ENCODE data around the gene IRAK2. TPM values are rescaled to one million over a fixed set of nuclear protein-coding genes. Genes with fewer than 3 reads are reported as not detected.

IRAK2 gene
- polyA plus RNA-seq, 2 of the 4 experiments (the other 2 are of a cell fraction), result 7.9 to 12.5 TPM

DNA sequence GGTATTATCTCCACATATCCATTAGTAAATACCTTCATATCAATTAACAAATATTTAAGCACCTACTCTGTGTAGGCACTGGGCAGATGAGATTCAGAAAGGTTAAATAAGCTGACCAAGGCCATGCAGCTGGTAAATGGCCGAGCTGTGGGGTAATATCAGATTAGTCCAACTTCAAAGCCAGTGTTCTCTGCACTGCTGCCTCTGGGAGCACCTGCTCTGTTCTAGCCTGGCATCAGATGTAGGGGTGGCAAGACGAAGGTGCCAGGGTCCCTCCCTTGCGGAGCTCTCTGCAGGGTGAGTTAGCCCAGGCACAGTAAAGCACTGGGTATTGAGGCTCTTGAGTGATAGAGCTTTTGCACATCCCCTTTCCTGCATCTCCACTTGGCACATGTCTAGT lies 89.0 kb downstream of the IRAK2 start:
- Histone ChIP-seq H3K9me3 (no peaks in the 10 kb centered on the region), H3K4me2 (no peak overlapping the region), H3K4me1 (peaks cover 16% of the 10 kb centered on the region), H3K4me3 (no peak overlapping the region), H3K27ac (no peak overlapping the region)
- TF ChIP-seq MYC (IDR thresholded peaks at IDR 0.05; ENCODE audit: borderline replicate concordance, low read length) (no peak), ATOH8 (CRISPR knock-in tag; IDR thresholded peaks at IDR 0.05; ENCODE audit: low read depth) (no peak)
- WGBS (ENCODE audit: missing lambda C conversion rate), result 86% methylated on average over 3 of the region's 3 CpGs
- ChIA-PET CTCF (interaction anchor here (0.7 to 1.8 kb wide), 3 partner anchors 9 to 1123 kb away, joined by 3 to 5 read pairs (median 5); no protein-coding TSS in a partner anchor), POLR2A (interaction anchor here (0.5 kb wide), 1 partner anchor 88 kb away, joined by 4 read pairs; no protein-coding TSS in a partner anchor)
- FAIRE-seq (no peak), DNase-seq (ENCODE audit: low read depth in 1 of 2, low spot score in 1 of 2) (no peak), ATAC-seq (no peak)

- WGBS (ENCODE audit: missing lambda C conversion rate), result 93% methylated on average over 7 of the region's 7 CpGs
- FAIRE-seq (no peak), DNase-seq (ENCODE audit: low read depth in 1 of 2, low spot score in 1 of 2) (no peak), ATAC-seq (no peak)
- TF ChIP-seq CHD4 (IDR thresholded peaks at IDR 0.05; ENCODE audit: borderline replicate concordance), result no peak
- TF ChIP-seq HOXB5 (CRISPR knock-in tag; IDR thresholded peaks at IDR 0.05), result no peak
- TF ChIP-seq HDAC2 (IDR thresholded peaks at IDR 0.05), result no peak
- no peak for TF ChIP-seq JUNB (IDR thresholded peaks at IDR 0.05)
- peaks cover 2% of the 10 kb centered on the region; the same call in 1 of the 3 replicates for H3K4me1 ChIP-seq
- no peaks in the 10 kb centered on the region for H3K9me3 ChIP-seq
- H3K4me2 ChIP-seq, result no peak overlapping the region
- CTCF ChIA-PET, result interaction anchor here (1.0 kb wide), 1 partner anchor 8 kb away, joined by 3 read pairs; no protein-coding TSS in a partner anchor
- POLR2A ChIA-PET, result no interaction called here
- no peak overlapping the region for H3K4me3 ChIP-seq
- H3K27ac ChIP-seq, result no peak overlapping the region
Observed at GRCh38 chr3:10255835-10256234, 91.1 kb downstream of the IRAK2 start.

- TF ChIP-seq MAZ (IDR thresholded peaks at IDR 0.05; ENCODE audit: borderline replicate concordance, low read depth, low read length) (no peak), NR3C1 (IDR thresholded peaks at IDR 0.05) (no peak), JUNB (IDR thresholded peaks at IDR 0.05) (no peak), CEBPB (IDR thresholded peaks at IDR 0.05) (no peak), FOSB (CRISPR knock-in tag; IDR thresholded peaks at IDR 0.05) (no peak), POLR2AphosphoS2 (conservative IDR thresholded peaks at IDR 0.05; ENCODE audit: low read length) (no peak), EP300 (IDR thresholded peaks at IDR 0.05) (no peak), ZC3H11A (IDR thresholded peaks at IDR 0.05) (no peak)
- DNase-seq (ENCODE audit: low read depth in 1 of 2, low spot score in 1 of 2) (no peak), FAIRE-seq (no peak), ATAC-seq (no peak)
- H3K9me3 ChIP-seq, result no peaks in the 10 kb centered on the region
- ChIA-PET POLR2A (interaction anchor here (0.5 kb wide), 1 partner anchor 93 kb away, joined by 5 read pairs; no protein-coding TSS in a partner anchor), CTCF (interaction anchor here (0.6 to 3.0 kb wide), 4 partner anchors 28 to 83 kb away, joined by 3 to 9 read pairs (median 3); no protein-coding TSS in a partner anchor)
- no peak overlapping the region for H3K4me2 ChIP-seq
- WGBS (ENCODE audit: missing lambda C conversion rate), result 97% methylated on average over 7 of the region's 7 CpGs
- H3K4me3 ChIP-seq, result no peak overlapping the region
- no peaks in the 10 kb centered on the region for H3K4me1 ChIP-seq
- H3K27ac ChIP-seq, result no peak overlapping the region
Observed at GRCh38 chr3:10259036-10259435, 94.3 kb downstream of the IRAK2 start.

DNA sequence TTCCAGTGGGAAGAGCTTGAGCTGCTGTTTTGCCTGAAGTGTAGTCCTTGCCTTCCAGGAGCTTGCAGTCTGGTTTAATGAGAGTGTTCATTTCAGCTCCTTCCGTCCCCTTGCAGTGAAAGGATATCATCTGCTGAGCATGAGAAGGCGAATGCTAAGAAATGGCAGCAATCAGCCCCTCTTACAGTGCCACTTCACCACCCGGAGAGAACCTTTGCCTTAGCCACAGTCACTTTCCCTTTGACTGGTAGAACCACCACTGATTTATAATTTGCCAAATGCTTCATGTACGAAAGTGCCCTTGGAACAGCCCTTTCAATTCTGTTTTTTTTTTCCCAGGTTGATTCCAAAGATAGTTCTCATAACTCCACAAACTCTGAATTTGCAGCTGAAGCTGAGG lies 95.1 kb downstream of the IRAK2 start:
- ATAC-seq (no peak), FAIRE-seq (no peak), DNase-seq (ENCODE audit: low read depth in 1 of 2, low spot score in 1 of 2) (no peak)
- no peaks in the 10 kb centered on the region for H3K9me3 ChIP-seq
- H3K4me2 ChIP-seq, result no peak overlapping the region
- no peak for TF ChIP-seq EP300 (IDR thresholded peaks at IDR 0.05)
- TF ChIP-seq CBX8 (IDR thresholded peaks at IDR 0.05), result no peak
- no peak for TF ChIP-seq HOXA7 (CRISPR knock-in tag; IDR thresholded peaks at IDR 0.05)
- no peak for TF ChIP-seq JUNB (IDR thresholded peaks at IDR 0.05)
- TF ChIP-seq CEBPB (IDR thresholded peaks at IDR 0.05), result no peak
- TF ChIP-seq, protein P1, sequence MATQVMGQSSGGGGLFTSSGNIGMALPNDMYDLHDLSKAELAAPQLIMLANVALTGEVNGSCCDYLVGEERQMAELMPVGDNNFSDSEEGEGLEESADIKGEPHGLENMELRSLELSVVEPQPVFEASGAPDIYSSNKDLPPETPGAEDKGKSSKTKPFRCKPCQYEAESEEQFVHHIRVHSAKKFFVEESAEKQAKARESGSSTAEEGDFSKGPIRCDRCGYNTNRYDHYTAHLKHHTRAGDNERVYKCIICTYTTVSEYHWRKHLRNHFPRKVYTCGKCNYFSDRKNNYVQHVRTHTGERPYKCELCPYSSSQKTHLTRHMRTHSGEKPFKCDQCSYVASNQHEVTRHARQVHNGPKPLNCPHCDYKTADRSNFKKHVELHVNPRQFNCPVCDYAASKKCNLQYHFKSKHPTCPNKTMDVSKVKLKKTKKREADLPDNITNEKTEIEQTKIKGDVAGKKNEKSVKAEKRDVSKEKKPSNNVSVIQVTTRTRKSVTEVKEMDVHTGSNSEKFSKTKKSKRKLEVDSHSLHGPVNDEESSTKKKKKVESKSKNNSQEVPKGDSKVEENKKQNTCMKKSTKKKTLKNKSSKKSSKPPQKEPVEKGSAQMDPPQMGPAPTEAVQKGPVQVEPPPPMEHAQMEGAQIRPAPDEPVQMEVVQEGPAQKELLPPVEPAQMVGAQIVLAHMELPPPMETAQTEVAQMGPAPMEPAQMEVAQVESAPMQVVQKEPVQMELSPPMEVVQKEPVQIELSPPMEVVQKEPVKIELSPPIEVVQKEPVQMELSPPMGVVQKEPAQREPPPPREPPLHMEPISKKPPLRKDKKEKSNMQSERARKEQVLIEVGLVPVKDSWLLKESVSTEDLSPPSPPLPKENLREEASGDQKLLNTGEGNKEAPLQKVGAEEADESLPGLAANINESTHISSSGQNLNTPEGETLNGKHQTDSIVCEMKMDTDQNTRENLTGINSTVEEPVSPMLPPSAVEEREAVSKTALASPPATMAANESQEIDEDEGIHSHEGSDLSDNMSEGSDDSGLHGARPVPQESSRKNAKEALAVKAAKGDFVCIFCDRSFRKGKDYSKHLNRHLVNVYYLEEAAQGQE (IDR thresholded peaks at IDR 0.05), result no peak
- TF ChIP-seq, protein P2, sequence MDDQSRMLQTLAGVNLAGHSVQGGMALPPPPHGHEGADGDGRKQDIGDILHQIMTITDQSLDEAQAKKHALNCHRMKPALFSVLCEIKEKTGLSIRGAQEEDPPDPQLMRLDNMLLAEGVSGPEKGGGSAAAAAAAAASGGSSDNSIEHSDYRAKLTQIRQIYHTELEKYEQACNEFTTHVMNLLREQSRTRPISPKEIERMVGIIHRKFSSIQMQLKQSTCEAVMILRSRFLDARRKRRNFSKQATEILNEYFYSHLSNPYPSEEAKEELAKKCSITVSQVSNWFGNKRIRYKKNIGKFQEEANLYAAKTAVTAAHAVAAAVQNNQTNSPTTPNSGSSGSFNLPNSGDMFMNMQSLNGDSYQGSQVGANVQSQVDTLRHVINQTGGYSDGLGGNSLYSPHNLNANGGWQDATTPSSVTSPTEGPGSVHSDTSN (IDR thresholded peaks at IDR 0.05), result no peak
- TF ChIP-seq JUN (IDR thresholded peaks at IDR 0.05), result no peak
- TF ChIP-seq NFE2L2 (conservative IDR thresholded peaks at IDR 0.05; ENCODE audit: low read length), result no peak
- TF ChIP-seq FOSB (CRISPR knock-in tag; IDR thresholded peaks at IDR 0.05), result no peak
- TF ChIP-seq FOSL2 (IDR thresholded peaks at IDR 0.05), result no peak
- TF ChIP-seq FOSL2 (CRISPR knock-in tag; IDR thresholded peaks at IDR 0.05), result no peak
- no peak for TF ChIP-seq CHD4 (IDR thresholded peaks at IDR 0.05; ENCODE audit: borderline replicate concordance)
- ChIA-PET POLR2A (interaction anchor here (0.5 kb wide), 1 partner anchor 94 kb away, joined by 5 read pairs; no protein-coding TSS in a partner anchor), CTCF (interaction anchor here (1.2 to 3.0 kb wide), 3 partner anchors 27 to 36 kb away, joined by 3 to 9 read pairs (median 3); no protein-coding TSS in a partner anchor)
- H3K27ac ChIP-seq, result no peak overlapping the region
- no peak overlapping the region for H3K4me3 ChIP-seq
- no peaks in the 10 kb centered on the region for H3K4me1 ChIP-seq
- 89% methylated on average over 4 of the region's 4 CpGs for WGBS (ENCODE audit: missing lambda C conversion rate)

All from A549 (cell line).